HG03103 (cell line): ENCODE data around the gene RAB41.
"Not testable (repeated sequence)": the region's sequence is repeated elsewhere in the genome, so short reads cannot be mapped to it uniquely, and the experiment has no call there.

Experiments
- ATAC-seq: cut with Tn5 transposase; IDR thresholded peaks from one replicate; pipeline ENCODE4 v1.9.1; 2021; ENCODE audit warnings: low read depth; ENCODE audit not compliant: unreplicated experiment

The RAB41 gene

DNA sequence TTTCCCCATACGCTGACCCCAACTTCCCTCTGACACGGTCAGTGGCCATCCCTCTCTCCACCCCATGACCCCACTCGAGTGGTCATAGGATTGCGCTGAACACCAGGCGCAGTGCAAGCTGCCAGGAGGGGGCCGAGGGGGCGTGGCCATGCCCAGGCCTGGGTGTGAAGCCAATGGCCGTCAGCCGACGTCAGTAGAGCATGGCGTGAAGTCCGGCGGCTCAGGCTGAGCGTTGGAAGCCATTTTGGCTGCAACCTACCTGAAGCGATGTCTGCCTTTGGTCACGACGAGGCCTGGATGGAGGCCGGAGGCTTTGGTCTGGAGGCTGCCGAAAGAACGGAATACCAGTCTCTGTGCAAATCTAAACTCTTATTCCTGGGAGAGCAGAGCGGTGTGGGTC lies at the start of gene RAB41:
Gene RAB41, plus strand, starts transcription at position 222 of the 400 bp plus-strand sequence. Its CDS starts 46 bp downstream, at position 268.
- ATAC-seq, result no peak

GRCh38 chrX:70234355-70234754 lies 47.6 kb upstream of the RAB41 start, which contains the start of gene AWAT1:
TSS of gene AWAT1 (plus strand) at chrX:70234655. CDS start at chrX:70234696, 41 bp downstream.
- no peak for ATAC-seq

DNA sequence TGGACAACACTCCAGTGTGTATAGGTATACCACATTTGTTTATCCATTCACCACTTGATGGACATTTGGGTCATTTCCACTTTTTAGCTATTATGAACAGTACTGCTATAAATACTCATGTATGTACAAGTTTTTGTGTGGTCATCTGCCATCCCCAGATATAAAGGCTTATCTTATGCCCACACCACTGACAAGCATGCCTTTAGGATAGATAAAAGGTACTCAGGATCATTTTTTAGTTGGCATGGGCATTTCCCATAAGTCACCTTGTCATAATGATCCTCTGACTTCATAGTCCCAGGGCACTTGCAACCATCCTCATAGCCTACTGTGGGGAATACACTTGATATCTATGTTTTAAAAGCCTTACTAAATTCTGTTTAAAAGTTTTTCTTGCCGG lies 41.2 kb upstream of the RAB41 start:
- ATAC-seq, result no peak

DNA sequence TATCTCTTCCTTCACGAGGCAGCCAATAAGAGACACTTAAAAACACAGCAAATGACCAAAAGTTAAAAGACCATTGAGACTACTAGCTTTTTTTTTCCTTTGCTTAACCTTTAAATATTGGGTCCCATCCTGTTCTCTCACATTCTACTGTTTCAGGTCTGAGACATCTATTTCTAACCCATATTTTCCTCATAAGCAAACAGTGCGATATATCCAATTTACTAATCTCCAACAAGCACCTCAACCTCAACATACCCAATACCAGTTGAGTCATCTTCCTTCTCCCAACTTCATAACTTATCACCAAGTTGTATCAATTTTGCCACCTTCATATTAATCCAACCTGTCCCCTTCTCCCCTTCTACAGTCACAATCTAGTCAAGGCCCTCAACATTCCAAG lies 40.5 kb upstream of the RAB41 start:
- ATAC-seq, result no peak

DNA sequence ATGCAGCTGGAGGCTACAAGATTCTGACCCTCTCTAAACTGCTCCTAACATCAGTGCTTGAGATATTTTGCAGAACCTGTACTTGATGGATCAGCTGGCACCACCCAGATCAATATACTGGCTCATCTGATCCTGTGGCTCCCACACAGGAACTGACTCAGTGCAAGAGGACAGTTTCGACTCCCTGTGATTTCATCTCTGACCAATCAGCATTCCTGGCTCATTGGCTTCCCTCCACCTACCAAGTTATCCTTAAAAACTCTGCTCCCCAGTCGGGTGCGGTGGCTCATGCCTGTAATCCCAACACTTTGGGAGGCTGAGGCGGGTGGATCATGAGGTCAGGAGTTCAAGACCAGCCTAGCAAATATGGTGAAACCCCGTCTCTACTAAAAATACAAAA lies 38.4 kb upstream of the RAB41 start:
- not testable (repeated sequence) for ATAC-seq

DNA sequence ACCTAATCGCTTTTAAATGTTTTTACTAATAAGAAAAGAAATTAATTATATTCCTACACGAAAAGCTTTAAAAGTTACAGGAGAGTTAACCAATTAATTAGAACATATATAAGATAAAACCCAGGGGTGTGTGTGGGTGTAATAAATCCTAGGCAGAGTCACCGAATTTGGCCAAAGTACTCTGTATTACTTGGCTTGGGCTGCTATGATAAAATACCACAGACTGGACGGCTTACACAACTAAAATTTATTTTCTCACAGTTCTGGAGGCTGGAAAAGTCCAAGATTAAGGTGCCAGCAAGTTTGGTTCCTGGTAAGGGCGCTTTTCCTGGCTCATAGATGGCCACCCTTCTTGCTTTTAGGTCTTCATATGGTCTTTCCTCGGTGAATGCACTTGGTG lies 37.1 kb upstream of the RAB41 start:
- ATAC-seq, result no peak

DNA sequence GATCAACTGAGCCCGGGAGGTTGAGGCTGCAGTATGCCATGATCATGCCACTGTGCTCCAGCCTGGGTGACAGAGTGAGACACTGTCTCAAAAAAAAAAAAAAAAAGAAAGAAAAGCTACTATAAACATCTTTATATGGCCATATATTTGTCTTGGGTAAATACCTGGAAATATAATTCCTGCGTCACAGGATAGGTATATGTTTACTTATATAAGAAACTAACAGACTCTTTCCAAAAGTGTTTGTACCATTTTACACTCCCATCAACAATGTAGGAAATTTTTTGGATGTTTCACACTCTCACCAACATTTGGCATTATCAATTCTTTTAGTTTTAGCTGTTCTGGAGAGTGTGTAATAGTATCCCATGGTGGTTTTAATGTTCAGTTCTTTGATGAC lies 34.7 kb upstream of the RAB41 start:
- ATAC-seq, result no peak

DNA sequence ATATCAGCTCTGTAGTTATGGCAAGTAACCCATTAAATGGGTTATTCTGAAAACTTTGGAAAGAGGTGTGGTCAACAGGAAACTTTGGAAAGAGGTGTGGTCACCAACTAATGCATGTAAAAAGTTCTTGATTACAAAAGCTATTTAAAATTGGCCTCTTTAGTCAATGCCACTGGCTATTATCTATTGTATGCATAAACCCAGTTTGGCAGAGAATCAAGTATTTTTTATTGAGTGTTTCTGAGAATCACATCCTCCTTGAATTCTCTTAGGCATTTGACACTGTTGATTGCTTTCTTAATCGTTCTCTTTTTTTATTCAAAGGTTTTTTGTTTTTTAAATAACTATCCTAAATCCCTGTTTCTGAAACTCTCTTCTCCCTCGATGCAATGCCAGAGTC lies 29.5 kb upstream of the RAB41 start:
- ATAC-seq, result no peak

GRCh38 chrX:70253377-70254062 lies 28.5 kb upstream of the RAB41 start:
- ATAC-seq, result no peak

DNA sequence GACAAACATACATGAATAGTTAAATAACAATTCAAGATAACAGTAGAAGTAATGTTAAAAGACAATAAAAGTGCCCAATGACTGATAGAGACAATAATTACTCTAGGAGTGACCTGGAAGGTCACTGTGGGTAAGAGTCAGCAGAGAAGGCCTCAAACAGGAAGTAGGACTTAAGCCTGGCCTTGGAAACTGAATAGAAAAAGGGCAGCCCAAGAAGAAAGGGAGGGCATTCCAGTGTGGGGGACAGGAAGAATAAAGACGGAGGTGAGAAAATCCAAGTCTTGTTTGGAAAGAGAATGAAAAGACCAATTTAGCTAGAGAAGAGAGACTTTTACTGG lies 27.9 kb upstream of the RAB41 start:
- ATAC-seq, result no peak

- no peak for ATAC-seq
Observed at GRCh38 chrX:70254909-70255308, 27.1 kb upstream of the RAB41 start.

DNA sequence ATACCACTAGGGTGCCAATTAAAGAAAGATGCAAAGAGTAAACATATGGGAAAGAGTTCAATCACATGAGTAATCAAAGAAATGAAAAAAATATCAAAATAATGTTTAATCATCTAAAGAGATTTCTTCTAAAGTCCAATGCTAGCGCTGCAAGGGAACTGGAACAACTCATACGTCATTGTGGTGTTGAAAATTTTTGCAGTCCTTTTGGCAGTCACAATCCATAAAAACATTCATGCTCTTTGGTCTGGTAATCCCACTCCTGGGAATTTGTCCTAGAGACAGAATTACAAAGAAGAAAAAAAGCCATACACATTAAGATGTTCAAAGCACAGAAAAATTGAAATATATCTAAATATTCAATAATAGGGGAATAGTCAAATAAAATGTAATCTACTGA lies 26.5 kb upstream of the RAB41 start:
- no peak for ATAC-seq

- ATAC-seq, result no peak
Observed at GRCh38 chrX:70257423-70258288, 24.3 kb upstream of the RAB41 start.

GRCh38 chrX:70260104-70260503 lies 21.9 kb upstream of the RAB41 start, which contains the start of gene P2RY4:
TSS of gene P2RY4 (minus strand) at chrX:70260204. CDS start at chrX:70259624, 580 bp downstream.
- no peak for ATAC-seq

- no peak for ATAC-seq
Observed at GRCh38 chrX:70262952-70263567, 18.9 kb upstream of the RAB41 start.

DNA sequence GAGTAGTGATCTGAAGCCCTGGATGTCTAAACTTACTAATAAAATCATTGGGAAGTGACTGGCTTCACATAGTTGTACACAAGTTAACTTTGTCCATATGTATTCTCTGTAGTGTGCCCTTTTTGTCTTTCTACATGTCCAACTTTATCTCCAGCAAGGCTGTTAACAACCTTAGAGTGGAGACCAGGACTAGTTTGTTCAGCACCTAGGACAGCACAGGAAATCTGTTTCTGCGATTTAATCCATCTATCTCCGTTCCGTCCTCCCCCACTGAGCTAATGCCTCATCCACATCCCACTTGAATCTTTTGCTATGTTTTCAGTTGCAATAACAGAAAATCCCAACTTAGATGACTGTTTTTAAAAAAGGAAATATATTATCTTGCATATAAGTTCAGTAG lies 17.2 kb upstream of the RAB41 start:
- no peak for ATAC-seq

DNA sequence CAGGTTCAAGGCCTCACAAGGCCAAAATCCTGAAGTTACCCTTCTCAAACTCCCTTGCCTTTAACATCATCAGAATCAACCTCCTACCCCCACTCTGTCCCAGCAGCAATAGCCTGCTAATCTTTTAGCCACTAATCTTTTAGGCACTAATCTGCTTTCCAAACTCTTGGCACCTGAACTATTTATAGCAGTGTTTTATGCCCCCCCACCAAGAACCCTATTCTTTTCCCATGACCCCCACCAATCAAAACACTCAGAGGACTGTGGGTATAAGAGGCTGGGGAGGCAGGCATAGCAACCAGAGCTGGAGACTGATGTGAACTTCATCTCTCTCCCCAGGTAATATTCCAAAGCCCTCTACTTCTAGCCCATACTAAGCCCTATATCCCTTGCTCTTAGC lies 13.9 kb upstream of the RAB41 start, which contains the start of gene ARR3:
Gene ARR3, plus strand, starts transcription at position 301 of the 400 bp plus-strand sequence. CDS start 1,052 bp downstream, outside the sequence.
- no peak for ATAC-seq

GRCh38 chrX:70274029-70274428 lies 7.9 kb upstream of the RAB41 start:
- ATAC-seq, result not testable (repeated sequence)

DNA sequence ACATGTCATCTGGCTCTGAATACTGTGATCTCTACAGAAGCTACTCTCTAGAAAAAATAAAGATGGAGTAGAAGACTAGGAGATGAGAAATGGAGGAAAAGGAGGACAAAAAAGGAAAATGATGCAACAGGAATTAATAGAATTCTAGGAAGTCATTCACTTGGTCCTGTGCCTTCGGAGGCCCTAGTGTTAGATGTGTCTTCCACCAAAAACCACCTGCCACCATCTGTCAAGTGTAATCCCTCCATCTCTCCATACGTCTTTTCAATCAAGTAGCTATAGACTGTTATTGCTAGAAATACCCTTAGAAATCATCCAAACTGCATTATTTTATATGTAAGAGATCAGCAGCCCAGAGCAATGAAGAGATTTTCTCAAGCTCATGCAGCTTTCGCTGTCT lies 2.9 kb upstream of the RAB41 start:
- no peak for ATAC-seq

DNA sequence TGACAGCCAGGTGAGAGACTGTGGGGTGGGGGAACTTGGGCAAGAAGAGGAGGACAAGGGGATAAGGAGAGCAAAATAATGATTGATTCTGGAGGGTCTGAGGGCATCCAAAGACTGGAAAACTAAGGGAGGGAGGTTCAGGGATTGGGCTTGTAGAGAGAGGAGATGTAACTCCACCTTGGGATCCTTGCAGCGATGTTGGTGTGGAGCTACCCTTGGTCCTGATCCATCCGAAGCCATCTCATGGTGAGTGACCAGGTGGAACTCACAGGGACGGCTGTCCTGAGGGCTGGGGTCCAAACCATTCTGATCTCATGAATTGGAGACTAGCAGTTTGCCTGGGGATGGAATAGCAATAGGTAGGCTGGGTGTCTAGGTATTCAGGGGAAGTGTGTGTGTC lies 1.4 kb upstream of the RAB41 start:
- ATAC-seq, result no peak

DNA sequence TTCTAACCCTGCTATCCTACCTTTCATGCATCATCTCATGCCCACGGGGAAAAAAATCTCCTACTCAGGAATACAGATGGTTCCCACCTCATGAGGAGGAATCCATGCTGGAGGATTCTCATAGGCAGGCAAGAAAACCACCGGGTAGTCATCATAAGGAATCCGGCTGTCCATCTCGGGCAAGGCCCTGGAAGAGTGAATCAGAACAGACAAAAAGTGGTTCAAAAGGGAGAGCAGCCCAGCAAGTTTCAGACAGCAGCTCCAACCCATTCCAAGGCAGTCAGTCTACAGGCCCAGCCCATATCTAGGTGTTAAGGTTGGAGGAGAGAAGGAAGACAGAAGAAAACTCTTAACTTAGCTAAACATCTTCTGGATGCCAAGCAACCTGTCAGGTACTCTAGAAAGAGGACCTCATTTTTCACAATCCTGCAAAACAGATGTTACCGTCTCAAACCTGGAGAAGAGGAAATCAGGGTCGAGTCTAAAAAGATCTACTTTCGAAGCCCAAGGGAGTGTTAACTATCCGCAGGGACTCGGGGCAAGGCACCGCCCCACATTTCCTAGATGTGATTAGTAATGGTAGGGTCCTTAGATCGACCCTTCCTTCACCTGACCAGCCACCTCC lies 7.3 kb downstream of the RAB41 start:
- no peak for ATAC-seq
